Left cardiac atrium (tissue), 4 donors: ENCODE data around the gene TMEM18. TPM values are rescaled to one million over a fixed set of nuclear protein-coding genes. Genes with fewer than 3 reads are reported as not detected.
"Not testable (repeated sequence)": the region's sequence is repeated elsewhere in the genome, so short reads cannot be mapped to it uniquely, and the experiment has no call there.

Experiments used
- ATAC-seq, 2 donors: fragments of 200-7000 bp; cut with Tn5 transposase; one replicate each; pipeline ENCODE4 v1.9.1; 2020; ENCODE audit warnings: mild to moderate bottlenecking in 2 of 2, moderate library complexity in 2 of 2
- DNase-seq: peaks from one replicate; pipeline ENCODE4 v3.0.0-alpha.2; 2020
- intact Hi-C, 2 donors: fragments of 100-400 bp; cut with DNase I; formaldehyde crosslinking; loops; one replicate each; pipeline versions ENCODE4 v1.14.1 to v1.15.1; 2022 to 2023
- total RNA-seq, 2 donors: library from RNA; stranded (reverse); fragmentation: NEBNext Ultra II Directional; extraction: Animal tissue kit (Norgen Biotek cat#: 25700); gene quantifications; one replicate each; pipeline ENCODE4 v1.2.1, GENCODE V29; 2021
- donor health status: DM: no; HTN: yes; CAD: no.
- donor health status: DM: no; HTN: yes; CAD: no; lungs with severe emphysema.
- donor health status: DM: yes; HTN: yes; CAD: no.
- donor health status: Dilated cardiomyopathy.

TMEM18 gene
- total RNA-seq, 2 donors from 2014 or later = 12.2 to 16.1 TPM

DNA sequence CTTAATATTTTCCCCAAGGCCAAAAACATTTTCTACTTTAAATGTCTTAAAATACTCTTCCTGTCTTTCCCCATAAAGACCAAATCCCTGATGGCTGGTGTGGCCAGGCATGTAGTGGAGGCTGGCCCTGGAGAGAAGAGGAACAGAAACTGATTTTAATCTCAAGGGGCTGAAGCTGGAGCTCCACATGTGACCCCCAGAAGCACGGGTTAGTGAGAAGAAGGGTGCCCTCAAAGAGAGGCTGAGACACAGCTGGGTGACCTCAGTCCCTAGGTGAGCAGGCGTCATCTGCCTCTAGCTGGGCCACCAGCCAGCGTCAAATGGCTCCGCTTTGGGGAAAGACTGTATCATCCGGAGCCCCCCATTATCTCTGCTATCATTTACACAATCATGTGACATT is 19.3 kb upstream of the TMEM18 start:
- ATAC-seq = no peak
- DNase-seq = no peak
- intact Hi-C loops = no loop called here

DNA sequence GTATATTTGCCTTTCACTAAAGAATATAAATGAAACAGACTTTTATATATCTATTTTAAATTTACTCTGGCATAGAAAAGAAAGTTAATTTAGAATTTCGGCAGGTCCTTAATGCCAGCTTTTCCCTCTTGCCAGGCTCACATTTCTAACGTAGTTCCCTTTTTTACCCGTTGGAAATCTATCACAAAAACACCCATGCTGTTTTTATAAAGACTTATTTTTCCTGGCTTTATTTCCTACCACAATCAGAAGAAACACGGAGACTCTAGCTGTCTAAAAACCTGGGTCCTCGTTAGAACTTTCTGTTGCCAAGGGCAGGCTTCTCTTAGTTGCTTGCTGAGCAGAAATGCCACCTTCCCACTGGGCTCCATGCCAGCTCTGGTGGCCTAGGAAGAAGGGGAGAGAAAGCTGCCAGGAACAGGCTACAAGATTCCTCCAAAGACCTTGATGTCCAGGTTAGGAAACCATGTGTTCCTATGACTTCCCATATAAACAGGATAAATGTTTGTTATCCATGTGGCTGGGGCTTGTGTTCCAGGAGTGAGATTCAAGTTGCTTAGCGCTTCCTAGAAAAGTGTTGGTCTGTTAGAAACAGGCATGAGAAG is 17.8 kb upstream of the TMEM18 start:
- ATAC-seq (no peak), DNase-seq (peak; percentile 59)

DNA sequence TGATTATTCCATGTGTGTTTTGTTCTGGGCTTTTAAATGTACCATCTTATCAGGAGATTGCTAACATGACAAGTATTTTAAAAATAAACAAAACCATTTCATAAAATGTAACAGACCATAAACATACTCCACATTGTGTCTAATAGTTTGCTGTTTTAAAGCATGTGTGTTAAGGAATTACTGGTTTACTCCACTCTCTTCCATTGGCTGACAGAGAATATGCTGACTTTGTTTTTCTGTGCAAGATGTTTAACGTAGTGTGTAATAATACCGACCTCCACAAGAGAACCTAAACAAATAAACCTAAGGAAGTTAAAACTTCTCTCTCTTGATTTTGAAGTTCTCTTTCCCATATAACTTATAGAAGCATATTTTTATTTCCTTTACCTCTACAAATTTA is 17.0 kb upstream of the TMEM18 start:
- intact Hi-C loops = no loop called here
- no peak for DNase-seq
- no peak for ATAC-seq

More for the DNA sequence above, 17.8 kb upstream of the TMEM18 start:
- intact Hi-C loops = no loop called here

DNA sequence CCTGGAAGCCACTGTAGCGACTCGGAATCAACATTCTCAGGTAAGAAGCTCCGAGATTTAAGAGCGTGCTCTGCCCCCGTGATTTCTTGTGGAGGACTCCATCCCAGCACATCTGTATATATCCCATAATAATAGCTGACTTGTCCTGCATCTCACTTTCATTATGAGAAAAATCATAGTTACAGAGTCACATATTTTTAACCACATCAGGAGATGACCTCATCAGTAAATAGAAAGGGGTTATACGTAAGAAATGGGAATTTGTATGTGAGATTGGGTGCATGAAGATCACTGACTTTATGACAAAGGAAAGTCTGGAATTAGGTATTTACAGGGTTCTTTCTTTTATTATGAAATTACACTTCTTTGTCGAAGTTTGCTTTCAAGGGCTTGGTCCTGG is 16.4 kb upstream of the TMEM18 start:
- no peak for DNase-seq
- intact Hi-C loops = no loop called here
- ATAC-seq = no peak

DNA sequence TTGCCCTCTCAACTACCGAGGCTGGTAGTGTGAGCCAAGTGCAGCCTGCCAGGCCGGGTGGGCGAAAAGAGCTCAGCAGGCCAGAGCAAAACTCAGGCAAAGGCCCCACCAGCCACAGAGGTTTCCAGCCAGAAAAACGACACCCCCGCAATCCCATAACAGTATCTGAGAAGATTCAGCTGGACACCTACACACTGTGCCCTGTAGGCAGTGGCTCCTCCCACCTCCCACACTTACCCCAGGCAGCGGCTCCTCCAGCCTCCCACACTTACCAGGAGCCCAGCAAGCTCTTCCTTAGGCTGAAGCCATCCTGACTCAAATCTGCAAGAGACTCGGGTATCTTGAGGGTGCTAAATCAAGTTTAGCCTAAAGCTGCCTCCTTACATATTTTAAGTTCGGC is 15.6 kb upstream of the TMEM18 start:
- DNase-seq (no peak), ATAC-seq (peak in 1 of 2 donors; percentile 40)
- intact Hi-C loops = no loop called here

DNA sequence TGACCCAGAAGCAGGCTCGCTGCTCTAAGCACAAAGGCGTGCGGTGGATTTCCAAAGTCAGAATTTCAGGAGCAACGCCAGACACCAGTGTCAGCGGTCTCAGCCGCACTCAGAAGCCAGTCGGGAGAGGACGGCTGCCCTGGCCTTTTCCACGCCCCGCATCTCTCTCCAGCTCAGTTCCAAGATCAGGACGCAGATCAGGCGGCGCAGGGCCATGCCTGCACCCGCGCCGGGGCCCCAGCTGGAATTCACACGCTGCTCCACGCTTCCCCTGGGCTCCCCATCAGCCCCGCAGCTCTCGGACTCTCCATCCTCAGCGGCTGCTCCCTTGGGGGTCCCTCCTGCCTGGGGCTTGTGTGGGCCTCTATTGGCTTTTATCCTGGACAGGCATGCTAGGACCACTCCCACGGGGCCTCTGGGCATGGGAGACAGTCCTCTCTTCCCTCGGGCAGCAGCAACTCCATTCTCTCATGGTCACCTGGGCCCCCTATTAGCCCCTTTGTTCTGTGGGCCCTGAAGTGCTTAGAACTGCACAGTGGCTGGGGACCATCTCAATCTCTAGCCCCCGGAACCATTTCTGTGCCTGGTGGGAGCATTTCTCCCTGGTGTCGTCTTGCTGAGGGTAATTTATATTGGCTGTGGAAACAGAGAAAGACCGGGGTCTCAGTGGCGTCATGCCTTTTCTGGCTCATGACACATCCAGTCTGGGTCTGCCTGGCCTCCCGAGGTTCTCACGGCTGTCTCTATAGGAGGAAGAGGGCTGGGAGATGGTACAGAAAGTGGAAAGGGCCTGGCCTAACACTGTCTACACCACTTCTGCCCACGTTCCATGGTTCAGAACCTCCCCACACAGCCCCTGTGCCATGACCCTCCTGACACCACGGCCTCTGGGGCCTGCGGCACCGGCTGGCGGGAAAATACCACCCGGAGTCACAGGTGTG is 14.9 kb upstream of the TMEM18 start:
- DNase-seq = no peak
- ATAC-seq = peak in 1 of 2 donors; percentile 18
- intact Hi-C loops = no loop called here

DNA sequence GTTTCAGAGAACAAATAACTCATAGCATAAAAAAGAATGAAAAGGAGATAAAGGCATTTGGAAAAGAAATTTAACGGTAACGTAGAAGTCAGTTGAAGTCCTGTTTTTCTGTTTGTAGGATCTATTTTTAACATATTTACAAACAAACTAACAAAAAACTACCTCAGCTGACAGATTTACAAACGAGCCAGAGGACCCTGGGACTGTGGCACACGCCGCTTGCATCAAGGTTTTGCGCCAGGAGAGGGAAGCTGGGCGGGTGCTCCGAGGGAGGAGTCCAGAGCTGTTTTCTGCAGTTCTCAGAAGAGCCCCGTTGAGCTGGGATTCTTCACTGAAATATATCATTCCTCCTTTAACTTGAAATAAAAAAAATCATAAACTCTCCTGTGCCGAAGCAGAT is 13.6 kb upstream of the TMEM18 start:
- ATAC-seq (peak in 1 of 2 donors; percentile 47), DNase-seq (no peak)
- intact Hi-C loops = no loop called here

GRCh38 chr2:689877-690510 is 12.8 kb upstream of the TMEM18 start:
- ATAC-seq = peak; percentile 14 to 23
- no peak for DNase-seq
- intact Hi-C loops = no loop called here

DNA sequence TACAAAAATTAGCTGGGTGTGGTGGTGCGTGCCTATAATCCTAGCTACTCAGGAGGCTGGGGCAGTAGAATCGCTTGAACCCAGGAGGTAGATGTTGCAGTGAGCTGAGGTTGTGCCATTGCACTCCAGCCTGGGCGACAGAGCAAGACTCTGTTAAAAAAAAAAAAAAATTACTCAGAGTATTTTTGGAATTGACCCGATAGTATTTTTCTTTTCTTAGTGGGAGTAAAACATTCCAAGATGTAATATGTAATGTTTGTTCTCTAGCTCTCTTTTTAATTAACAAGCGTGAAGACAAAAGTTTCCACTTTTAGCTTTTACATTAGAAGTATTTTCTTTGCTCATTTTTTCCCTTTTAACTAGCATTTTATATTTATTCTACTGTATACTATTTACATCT is 12.0 kb upstream of the TMEM18 start:
- no peak for ATAC-seq

DNA sequence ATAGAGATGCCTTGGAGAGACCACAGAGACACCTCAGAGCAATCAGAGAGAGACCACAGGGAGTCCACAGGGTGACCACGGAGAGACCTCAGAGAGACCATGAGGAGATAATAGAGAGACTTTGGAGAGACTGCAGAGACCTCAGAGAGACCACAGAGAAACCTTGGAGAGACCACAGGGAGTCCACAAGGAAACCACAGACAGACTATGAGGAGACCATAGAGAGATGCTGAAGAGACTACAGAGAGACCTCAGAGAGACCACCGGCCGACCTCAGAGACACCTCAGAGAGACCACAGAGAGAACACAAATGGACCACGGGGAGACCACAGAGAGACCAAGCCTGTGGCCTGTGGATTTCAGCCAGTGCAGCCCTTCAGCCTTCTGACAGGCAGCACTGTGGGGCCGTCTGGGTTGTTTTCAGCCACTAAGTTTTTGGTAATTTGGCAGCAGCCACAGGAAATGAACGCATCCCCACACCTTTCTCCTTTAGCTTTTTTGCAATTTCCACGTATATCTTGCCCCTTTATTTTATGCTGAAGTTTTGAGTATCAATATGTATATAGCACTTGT is 11.4 kb upstream of the TMEM18 start:
- ATAC-seq = no peak
- intact Hi-C loops = no loop called here

More for the DNA sequence above, 12.0 kb upstream of the TMEM18 start:
- DNase-seq = no peak
- intact Hi-C loops = no loop called here

DNA sequence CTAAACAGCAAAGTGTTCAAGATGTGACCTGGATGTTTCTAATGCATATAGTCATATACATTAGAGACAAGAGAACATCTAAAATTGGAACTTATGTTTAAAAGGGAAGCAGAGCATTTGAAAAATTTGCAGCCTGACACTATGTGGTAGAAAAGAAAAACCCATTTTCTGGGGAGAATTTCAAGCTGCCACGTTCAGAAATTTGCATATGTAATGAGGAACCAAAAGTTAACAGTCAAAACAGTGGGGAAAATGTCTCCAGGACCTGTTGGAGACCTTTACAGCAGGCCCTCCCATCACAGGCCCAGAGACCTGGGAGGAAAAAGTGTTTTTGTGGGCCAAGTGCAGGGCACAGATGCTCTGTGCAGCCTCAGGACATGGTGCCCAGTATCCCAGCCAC is 8.2 kb upstream of the TMEM18 start:
- ATAC-seq (no peak), DNase-seq (no peak)
- intact Hi-C loops = no loop called here

More for the DNA sequence above, 11.4 kb upstream of the TMEM18 start:
- DNase-seq = no peak

GRCh38 chr2:684913-685312 is 7.7 kb upstream of the TMEM18 start:
- DNase-seq, ATAC-seq, intact Hi-C loops: not testable (repeated sequence)

DNA sequence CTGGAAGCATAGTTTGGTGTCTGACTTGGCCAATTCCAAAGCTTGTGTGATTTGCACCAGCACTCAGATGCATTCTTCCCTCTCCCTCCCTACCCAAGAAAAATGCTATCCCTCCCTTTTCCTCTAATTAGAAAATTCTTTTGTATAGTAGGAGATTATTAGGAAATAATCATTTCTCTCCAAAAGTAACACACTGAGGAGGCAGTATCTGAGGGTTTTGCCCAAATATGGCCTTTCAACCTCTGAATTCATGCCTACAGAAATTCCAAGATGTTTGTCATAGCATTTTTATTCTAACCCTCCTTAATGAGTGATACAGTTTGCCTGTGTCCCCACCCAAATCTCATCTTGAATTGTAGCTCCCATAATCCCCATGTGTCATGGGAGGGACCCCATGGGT is 5.0 kb upstream of the TMEM18 start:
- DNase-seq (no peak), ATAC-seq (no peak)
- intact Hi-C loops = no loop called here

DNA sequence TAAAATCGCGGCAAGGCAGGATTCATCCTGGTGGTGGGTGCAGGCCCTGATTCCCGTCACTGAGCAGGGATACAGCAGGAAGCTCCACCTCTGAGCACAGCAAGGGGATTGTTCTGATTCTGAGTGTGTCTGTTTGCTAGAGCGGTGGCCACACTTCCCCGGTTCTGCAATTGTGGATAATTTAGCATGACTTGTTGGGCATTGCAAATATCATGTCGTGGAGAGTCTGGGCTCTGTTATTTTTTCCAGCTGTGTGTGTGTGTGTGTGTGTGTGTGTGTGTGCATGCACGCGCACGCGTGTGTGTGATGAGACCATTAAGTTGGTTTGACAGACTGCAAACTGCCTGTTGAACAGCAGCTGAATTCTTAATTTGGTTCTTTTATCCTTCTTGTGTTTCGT is 4.1 kb upstream of the TMEM18 start:
- intact Hi-C loops = no loop called here
- no peak for ATAC-seq
- no peak for DNase-seq

- DNase-seq (no peak), ATAC-seq (no peak)
- intact Hi-C loops = no loop called here
These were observed 3.3 kb upstream of the TMEM18 start for GRCh38 chr2:680496-680895.

- DNase-seq (no peak), ATAC-seq (no peak)
- intact Hi-C loops = no loop called here
These were observed 1.8 kb upstream of the TMEM18 start for GRCh38 chr2:678964-679363.

DNA sequence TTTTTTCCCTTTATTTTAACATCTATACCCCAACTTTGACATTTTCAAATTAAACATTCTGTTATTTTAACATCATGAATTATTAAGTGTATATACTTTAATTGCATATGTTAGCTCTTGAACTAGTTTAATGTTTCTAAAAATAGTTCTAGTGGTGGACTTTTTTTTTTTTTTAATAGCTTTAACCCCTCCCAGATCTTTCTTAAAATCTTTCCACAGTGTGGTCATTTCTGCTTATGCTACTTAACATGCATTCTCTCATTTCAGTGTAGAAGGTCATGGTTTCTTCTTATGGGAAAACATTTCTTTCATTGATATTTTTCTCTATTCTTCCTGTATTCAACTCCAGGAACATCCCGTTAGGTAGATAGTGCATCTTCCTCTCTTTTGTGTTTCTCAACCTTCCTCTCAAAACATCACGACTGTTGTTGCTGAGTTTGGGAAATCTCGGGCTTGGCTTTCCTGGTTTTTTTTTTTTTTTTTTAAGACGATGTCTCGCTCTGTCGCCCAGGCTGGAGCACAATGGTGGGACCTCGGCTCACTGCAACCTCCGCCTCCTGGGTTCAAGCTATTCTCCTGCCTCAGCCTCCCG is 849 bp upstream of the TMEM18 start:
- intact Hi-C loops = no loop called here
- DNase-seq = no peak
- ATAC-seq = no peak

DNA sequence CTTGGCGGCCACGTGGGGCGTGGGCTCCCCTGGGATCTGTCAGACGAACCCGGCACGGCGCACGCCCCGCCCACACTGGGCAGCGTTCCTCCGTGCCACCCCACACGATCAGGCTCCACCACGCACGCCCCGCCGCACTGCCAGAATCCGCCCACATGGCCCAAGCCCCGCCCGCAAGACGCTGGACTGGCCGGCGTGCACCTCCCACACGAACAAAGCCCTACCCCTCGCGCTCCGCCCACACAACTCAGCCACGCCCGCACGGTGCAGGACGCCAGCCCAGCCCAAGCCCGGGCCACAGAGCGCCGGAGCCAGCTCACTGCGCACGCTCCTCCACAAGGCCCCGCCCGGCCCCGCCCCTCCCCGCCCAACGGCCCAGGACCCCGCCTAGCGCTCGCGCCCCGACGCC is 555 bp downstream of the TMEM18 start:
- intact Hi-C loops = no loop called here
- ATAC-seq = peak; percentile 93 to 94
- peak; percentile 99 for DNase-seq

GRCh38 chr2:675982-676646 is 1.1 kb downstream of the TMEM18 start:
- peak; percentile 6 to 18 for ATAC-seq

More at GRCh38 chr2:675982-676646, 1.1 kb downstream of the TMEM18 start:
- peak; percentile 50 for DNase-seq
- intact Hi-C loops = no loop called here
